Right atrium auricular region (tissue), 2 donors: ENCODE measurements around the gene SOWAHA. TPM values are rescaled to one million over a fixed set of nuclear protein-coding genes. Genes with fewer than 3 reads are reported as not detected.
A peak's percentile ranks its signal among the peaks of the same experiment; 100 is the strongest.

Experiments used
- DNase-seq: peaks from one replicate; pipeline ENCODE4 v3.0.0-alpha.2; 2019; ENCODE audit warnings: low spot score
- H3K27ac ChIP-seq, 2 donors: fragments of 200-600 bp; sonication (generic); 1 replicate in 1 of 2; 2 replicates in 1 of 2; pipeline ENCODE4 v1.5.1; 2016 to 2019
- H3K27me3 ChIP-seq, 2 donors: fragments of 200-600 bp; sonication (generic); one replicate each; pipeline versions ENCODE4 v1.5.1 to v1.6.0; 2017 to 2019
- H3K36me3 ChIP-seq: fragments of 200-600 bp; sonication (generic); one replicate; pipeline ENCODE4 v1.5.1; 2016
- H3K4me1 ChIP-seq, 2 donors: fragments of 200-600 bp; sonication (generic); one replicate each; pipeline versions ENCODE4 v1.5.1 to v1.6.0; 2017 to 2019
- H3K4me3 ChIP-seq, 2 donors: fragments of 200-600 bp; sonication (generic); 1 replicate in 1 of 2; 2 replicates in 1 of 2; pipeline ENCODE4 v1.5.1; 2017 to 2019; ENCODE audit warnings: mild to moderate bottlenecking in 1 of 2, moderate library complexity in 1 of 2
- H3K9me3 ChIP-seq, 2 donors: fragments of 200-600 bp; sonication (generic); one replicate each; pipeline ENCODE4 v1.5.1; 2019
- total RNA-seq, 2 donors: library from RNA; depleted of rRNA; stranded (reverse); fragments of >200 nt; gene quantifications; one replicate each; pipeline ENCODE4 v1.1.0, GENCODE V29; 2016
- TF ChIP-seq, protein P1 (sequence below), 2 donors: fragments of 200-600 bp; sonication (generic); IDR thresholded peaks; one replicate each; pipeline ENCODE4 v1.5.1; 2019; ENCODE audit warnings: antibody characterized with exemption in 2 of 2

The SOWAHA gene
- total RNA-seq, 2 donors from 2014 or later: not detected

DNA sequence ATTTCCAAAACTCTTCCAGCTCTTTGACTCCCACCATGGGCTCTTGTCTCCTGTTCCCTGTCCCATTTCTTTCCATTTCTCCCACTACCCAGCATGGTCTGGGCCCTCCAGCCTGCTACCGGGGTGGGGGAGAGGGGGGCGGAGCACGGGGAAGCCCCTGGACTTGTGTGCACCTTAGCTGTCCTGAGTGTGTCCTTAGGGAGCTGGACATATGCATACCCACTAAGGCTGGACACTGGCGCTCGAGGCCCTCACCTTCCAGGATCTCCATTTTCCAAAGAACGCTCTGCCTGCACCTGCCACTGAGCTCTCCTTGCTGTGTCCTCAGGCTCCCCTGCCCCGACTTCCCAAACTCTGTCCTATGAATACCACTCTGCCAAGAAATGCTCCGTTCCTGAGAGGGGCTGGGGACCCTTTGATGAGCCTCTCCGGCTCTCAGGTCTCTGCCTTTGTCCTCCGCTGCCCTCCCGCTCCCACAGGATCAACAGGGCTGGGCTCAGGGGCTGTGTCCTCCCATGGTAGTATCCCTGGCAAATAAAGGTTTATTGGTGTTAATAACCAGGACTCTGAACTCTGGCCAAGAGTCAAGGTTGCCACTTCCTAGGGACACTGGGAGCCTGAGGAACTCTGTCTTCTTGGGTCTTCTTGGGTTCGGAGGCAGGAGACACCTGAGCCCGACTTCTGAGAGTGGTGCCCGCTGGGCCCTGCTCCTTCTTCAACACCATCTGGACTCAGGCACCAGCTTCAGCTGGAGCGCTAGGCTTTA is 18.2 kb downstream of the SOWAHA start:
- Histone ChIP-seq H3K36me3 (no peaks in the 10 kb centered on the region), H3K9me3 (no peaks in the 10 kb centered on the region), H3K4me1 (peaks cover 0 to 25% of the 10 kb centered on the region in 2 donors), H3K27ac (peak overlapping the region in 1 of 2 donors; percentile 72), H3K4me3 (peak overlapping the region in 1 of 2 donors; percentile 74), H3K27me3 (no peaks in the 10 kb centered on the region)
- no peak for DNase-seq
- TF ChIP-seq, protein P1, sequence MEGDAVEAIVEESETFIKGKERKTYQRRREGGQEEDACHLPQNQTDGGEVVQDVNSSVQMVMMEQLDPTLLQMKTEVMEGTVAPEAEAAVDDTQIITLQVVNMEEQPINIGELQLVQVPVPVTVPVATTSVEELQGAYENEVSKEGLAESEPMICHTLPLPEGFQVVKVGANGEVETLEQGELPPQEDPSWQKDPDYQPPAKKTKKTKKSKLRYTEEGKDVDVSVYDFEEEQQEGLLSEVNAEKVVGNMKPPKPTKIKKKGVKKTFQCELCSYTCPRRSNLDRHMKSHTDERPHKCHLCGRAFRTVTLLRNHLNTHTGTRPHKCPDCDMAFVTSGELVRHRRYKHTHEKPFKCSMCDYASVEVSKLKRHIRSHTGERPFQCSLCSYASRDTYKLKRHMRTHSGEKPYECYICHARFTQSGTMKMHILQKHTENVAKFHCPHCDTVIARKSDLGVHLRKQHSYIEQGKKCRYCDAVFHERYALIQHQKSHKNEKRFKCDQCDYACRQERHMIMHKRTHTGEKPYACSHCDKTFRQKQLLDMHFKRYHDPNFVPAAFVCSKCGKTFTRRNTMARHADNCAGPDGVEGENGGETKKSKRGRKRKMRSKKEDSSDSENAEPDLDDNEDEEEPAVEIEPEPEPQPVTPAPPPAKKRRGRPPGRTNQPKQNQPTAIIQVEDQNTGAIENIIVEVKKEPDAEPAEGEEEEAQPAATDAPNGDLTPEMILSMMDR (IDR thresholded peaks at IDR 0.05): no peak

DNA sequence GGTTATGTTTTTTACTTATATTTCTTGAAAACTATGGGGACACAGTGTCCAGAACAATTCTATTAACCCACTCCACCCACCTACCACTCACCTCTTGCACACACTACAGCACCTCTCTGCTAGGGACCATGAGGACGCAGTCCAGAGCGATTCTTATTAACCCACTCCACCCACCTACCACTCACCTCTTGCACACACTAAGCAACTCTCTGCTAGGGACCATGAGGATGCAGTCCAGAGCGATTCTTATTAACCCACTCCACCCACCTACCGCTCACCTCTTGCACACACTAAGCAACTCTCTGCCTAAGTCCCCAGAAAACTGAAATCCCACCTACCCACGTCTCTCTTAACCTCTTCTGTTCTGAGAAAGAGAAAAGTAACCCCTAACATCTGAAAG is 19.5 kb downstream of the SOWAHA start:
- Histone ChIP-seq H3K4me1 (peaks cover 0 to 23% of the 10 kb centered on the region in 2 donors), H3K27ac (no peak overlapping the region), H3K9me3 (no peaks in the 10 kb centered on the region), H3K36me3 (no peaks in the 10 kb centered on the region), H3K4me3 (no peak overlapping the region), H3K27me3 (no peaks in the 10 kb centered on the region)
- TF ChIP-seq, protein P1 (IDR thresholded peaks at IDR 0.05): no peak
- DNase-seq: no peak

DNA sequence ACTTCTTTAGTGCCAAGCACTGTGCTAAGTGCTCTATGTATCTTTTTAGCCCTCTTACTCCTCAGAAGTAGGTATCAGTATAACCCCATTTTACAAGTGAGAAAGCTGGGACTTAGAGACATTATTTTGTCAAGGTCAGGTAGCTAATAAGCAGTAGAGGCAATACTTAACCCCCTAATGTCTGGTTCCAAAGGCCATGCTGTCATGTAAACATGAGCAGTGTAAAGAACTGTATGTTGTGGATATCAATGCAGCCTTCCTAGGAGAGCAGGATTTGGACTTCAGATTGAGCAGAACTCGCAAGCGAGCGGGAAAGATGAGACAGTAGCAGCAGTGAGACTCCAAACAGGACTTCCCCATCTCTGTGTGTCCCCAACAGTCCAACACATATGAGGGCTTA is 21.0 kb downstream of the SOWAHA start:
- H3K27me3 ChIP-seq: no peaks in the 10 kb centered on the region
- H3K4me1 ChIP-seq: peaks cover 0 to 17% of the 10 kb centered on the region in 2 donors
- H3K36me3 ChIP-seq: no peaks in the 10 kb centered on the region
- H3K4me3 ChIP-seq: no peak overlapping the region
- H3K9me3 ChIP-seq: no peaks in the 10 kb centered on the region
- H3K27ac ChIP-seq: no peak overlapping the region
- TF ChIP-seq, protein P1 (IDR thresholded peaks at IDR 0.05): no peak
- no peak for DNase-seq

DNA sequence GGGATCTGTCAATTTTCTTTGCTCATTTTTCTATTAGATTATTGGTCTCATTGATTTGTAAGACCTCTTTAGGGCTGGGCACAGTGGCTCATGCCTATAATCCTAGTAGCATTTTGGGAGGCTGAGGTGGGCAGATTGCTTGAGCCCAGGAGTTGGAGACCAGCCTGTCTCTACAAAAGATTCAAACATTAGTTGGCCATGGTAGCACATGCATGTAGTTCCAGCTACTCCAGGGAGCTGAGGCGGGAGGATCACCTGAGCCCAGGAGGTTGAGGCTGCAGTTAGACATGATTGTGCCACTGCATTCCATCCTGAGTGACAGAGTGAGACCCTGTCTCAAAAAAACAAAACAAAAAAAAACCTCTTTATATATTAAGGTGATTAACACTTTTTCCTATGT is 23.8 kb downstream of the SOWAHA start:
- no peak overlapping the region for H3K4me3 ChIP-seq
- no peaks in the 10 kb centered on the region for H3K27me3 ChIP-seq
- TF ChIP-seq, protein P1 (IDR thresholded peaks at IDR 0.05): no peak
- no peak for DNase-seq
- H3K36me3 ChIP-seq: no peaks in the 10 kb centered on the region
- peaks cover 0 to 4% of the 10 kb centered on the region in 2 donors for H3K4me1 ChIP-seq
- H3K9me3 ChIP-seq: no peaks in the 10 kb centered on the region
- no peak overlapping the region for H3K27ac ChIP-seq

DNA sequence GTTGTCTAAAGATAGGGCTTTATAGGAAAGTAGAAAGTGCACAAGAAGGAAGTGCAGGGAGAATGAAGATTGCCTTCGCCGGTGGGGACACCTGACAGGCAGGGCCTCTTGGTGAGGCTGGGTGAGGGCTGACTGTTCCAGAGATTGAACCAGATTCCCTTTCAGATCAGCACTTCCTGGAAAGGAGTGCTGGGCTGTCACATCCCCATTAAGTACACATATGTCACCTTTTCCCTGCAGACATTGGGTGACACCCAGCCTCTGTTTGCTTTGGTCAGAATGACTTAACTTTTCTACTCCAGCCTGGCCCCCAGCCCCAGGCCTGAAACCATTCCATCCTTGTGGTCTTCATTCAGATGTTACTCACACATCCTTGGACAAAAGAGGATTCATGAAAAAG is 24.8 kb downstream of the SOWAHA start:
- Histone ChIP-seq H3K4me3 (no peak overlapping the region), H3K9me3 (no peaks in the 10 kb centered on the region), H3K27me3 (no peaks in the 10 kb centered on the region), H3K27ac (no peak overlapping the region), H3K4me1 (peaks cover 0 to 4% of the 10 kb centered on the region in 2 donors), H3K36me3 (no peaks in the 10 kb centered on the region)
- TF ChIP-seq, protein P1 (IDR thresholded peaks at IDR 0.05): no peak
- DNase-seq: peak; percentile 23
